Stimulated activated naive CD4-positive, alpha-beta T cell (primary cell): ENCODE results near the gene MORN1.

ENCODE experiments used
- DNase-seq, 6 experiments: peaks; one replicate each; lab custom pipeline; 2025; lab: John Stamatoyannopoulos, UW

The MORN1 gene

DNA sequence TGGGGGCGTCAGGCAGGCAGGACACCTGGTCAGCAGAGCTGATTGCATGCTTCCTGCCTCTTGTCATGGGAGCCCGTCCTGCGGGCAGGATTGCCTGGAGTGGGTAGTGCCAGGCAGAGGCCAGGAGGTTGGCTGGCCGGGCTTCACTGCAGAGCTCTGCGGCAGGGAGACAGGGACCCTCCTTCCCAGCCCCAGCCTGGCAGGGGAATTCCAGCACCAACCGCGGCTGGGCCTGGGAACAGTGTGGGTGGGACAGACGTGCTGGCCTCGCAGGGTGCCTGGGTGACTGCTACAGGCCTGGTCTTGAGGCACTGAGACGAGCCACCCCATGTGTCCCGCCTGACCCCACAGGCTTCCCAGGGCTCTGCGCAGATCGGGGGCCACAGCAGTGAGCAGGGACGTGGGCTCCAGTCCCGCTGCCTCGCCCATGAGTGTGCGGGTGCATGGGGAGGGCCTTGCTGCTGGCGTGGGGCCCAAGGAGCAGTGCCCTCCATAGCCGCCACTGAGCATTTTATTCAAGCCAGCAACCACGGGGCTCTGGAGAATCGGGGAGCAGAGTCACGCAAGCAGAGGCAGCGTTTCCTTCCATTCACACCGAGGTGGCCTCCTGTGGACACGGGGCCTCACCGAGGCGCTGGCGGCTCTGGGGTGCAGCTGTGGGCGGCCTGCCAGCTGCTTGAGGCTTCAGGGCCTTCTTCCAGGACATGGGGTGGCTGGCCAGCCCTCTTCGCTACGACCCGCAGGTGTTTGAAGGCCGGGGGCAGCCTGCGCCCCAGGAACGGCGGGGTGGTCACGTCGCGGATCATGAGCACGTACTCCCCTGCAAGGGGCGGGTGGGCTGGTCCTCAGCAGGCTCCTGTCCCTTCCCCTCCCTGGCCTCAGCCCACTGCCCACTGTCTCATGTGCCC is 70.3 kb downstream of the MORN1 start:
- DNase-seq = no peak

DNA sequence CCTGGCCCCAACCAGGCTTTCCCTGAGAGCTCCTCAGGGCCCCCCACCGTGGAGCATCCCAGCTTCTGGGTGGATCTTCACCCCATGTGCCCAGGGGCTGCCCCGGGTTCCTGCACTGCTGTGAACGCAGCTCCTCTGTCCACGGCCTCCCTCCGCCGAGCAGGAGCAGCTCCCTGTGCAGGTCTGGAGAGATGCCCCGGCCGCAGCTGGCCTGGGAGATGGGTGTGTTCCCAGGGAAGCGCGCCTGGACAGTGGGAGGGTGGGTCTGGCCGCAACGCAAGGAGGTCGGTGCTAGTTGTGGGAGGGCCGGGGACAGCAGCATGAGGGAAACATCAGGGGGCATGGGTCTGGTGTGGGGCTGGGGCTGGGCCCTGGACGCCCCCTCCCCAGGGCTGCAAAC is 71.3 kb downstream of the MORN1 start:
- no peak for DNase-seq

GRCh38 chr1:2319291-2319690 is 72.1 kb downstream of the MORN1 start:
- DNase-seq = no peak

- no peak for DNase-seq
Measured at GRCh38 chr1:2318314-2319278, 72.8 kb downstream of the MORN1 start.

DNA sequence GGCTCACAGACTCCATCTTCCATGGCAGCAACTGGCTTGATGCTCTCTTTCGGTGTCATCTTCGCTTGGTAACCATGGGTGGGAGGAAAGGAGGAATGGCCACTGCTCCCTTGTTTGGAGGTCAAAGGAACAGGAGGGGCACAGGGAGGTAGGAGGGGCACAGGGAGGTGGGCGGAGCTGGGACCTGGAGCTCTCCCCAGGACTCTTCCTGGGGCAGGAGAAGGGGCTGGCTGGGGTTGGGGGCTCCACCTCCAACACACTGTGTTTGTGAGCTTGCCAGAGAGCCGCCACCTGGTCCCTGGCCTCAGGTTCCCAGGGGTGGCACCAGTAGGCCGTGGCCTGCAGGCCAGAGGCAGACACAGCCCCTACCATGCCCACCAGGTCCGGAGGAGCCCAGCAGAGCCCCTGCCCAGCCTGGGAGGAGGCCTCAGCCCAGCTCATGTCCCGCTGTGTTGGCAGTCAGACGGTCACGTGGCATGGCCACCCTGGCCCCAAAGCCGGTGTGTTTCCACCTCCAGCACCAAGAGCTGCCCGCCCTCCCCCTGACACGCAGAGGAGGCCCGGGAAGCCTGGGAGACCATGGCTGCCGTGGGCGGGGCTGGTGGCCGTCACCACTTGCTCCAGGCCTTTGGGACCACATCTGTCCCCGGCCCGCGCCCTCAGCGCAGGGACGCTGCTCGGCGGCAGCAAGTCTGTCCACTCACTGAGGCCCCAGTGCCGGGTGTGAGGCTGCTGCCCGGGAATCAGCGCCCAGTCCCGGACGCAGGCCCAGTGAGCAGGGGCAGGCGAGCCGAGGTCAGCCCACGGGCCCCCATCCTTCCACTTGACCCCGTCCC is 73.9 kb downstream of the MORN1 start:
- DNase-seq = no peak

- no peak for DNase-seq
Measured at GRCh38 chr1:2316451-2316961, 74.8 kb downstream of the MORN1 start.

GRCh38 chr1:2315674-2316450 is 75.5 kb downstream of the MORN1 start:
- DNase-seq = no peak

- peak; percentile 55 to 81 (median 67) for DNase-seq
Measured at GRCh38 chr1:2314803-2315673, 76.3 kb downstream of the MORN1 start.

GRCh38 chr1:2314273-2314802 is 77.0 kb downstream of the MORN1 start:
- DNase-seq = peak in 3 of 6 experiments; percentile 26 to 45 (median 40)

DNA sequence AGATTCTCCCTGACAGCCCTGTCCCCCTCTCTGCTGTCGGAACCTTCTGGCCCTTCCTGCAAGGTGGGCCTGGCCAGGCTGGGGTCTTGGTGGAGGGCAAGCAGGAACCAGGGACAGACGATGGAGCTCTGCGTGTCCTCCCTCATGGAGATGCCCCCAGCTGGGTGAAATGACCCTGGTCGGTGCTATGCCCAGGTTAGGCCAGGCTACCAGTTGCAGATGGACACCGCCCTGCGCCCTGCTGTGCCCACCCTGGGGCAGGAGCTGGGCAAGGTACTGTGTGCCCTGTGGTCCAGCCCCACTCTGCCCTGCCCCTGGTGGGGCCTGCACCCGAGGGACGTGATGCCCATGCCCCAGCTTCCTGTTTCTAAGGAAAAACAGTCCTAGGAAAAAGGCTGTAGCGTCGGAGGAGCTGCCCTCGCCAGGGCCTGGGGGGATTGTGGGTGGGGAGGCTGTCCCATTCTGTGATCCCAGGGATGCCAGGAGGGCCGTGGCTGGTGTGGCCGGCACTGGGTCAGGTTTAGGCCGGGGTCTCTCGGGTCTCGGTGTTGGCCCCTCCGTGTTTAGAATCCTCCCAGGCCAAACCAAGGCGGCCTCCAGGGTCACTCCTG is 77.6 kb downstream of the MORN1 start:
- peak in 1 of 6 experiments; percentile 50 for DNase-seq

GRCh38 chr1:2312515-2313301 is 78.6 kb downstream of the MORN1 start:
- DNase-seq = peak in 1 of 6 experiments; percentile 47

GRCh38 chr1:2312160-2312514 is 79.2 kb downstream of the MORN1 start:
- DNase-seq = no peak

GRCh38 chr1:2311184-2312032 is 79.9 kb downstream of the MORN1 start:
- DNase-seq = peak; percentile 17 to 53 (median 42)

GRCh38 chr1:2310332-2311183 is 80.8 kb downstream of the MORN1 start:
- DNase-seq = no peak

DNA sequence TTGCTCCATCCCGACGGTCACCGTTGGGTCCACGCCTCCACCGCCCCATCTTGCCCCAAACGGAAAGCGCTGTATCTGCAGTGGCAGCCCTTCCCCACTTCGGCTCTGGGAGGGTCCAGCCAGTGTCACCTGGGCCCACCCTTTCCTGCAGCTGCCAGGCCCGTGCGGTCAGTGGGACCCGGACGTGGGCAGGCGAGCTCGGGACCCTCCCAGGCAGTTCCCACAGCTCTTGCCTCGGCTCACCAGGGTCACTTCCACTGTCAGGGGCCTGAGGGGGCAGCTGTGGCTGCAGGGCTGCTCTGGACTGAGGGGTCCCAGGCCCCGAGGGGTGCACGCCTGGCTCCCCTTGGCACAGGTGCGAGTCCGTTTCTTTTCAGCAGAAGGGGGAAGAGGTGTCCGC is 82.5 kb downstream of the MORN1 start:
- no peak for DNase-seq

GRCh38 chr1:2307972-2308371 is 83.4 kb downstream of the MORN1 start:
- peak in 1 of 6 experiments; percentile 41 for DNase-seq
